ENCODE measurements around the gene C1orf167.

Gene C1orf167

GRCh38 chr1:11787804-11788436 is 25.9 kb downstream of the C1orf167 start:
- no peak for DNase-seq

GRCh38 chr1:11788549-11789053 is 26.6 kb downstream of the C1orf167 start:
- no peak for DNase-seq

- no peak for DNase-seq
Measured at GRCh38 chr1:11789126-11790067, 27.4 kb downstream of the C1orf167 start.

GRCh38 chr1:11790101-11790879 is 28.3 kb downstream of the C1orf167 start:
- no peak for DNase-seq

- no peak for DNase-seq
Measured at GRCh38 chr1:11790880-11791715, 29.1 kb downstream of the C1orf167 start.

GRCh38 chr1:11792106-11792505 is 30.1 kb downstream of the C1orf167 start:
- DNase-seq = no peak

GRCh38 chr1:11793819-11794218 is 31.8 kb downstream of the C1orf167 start:
- DNase-seq = no peak

GRCh38 chr1:11794446-11795237 is 32.6 kb downstream of the C1orf167 start:
- no peak for DNase-seq

- DNase-seq = no peak
Measured at GRCh38 chr1:11795238-11795890, 33.4 kb downstream of the C1orf167 start.

GRCh38 chr1:11796036-11796828 is 34.2 kb downstream of the C1orf167 start:
- no peak for DNase-seq

GRCh38 chr1:11797525-11798216 is 35.7 kb downstream of the C1orf167 start:
- DNase-seq = no peak

- DNase-seq = no peak
Measured at GRCh38 chr1:11799099-11799498, 37.1 kb downstream of the C1orf167 start.

- no peak for DNase-seq
Measured at GRCh38 chr1:11799896-11800295, 37.9 kb downstream of the C1orf167 start.

- no peak for DNase-seq
Measured at GRCh38 chr1:11800391-11800755, 38.4 kb downstream of the C1orf167 start.

GRCh38 chr1:11800756-11801433 is 38.9 kb downstream of the C1orf167 start:
- DNase-seq = no peak

- no peak for DNase-seq
Measured at GRCh38 chr1:11802616-11802972, 40.6 kb downstream of the C1orf167 start.

- DNase-seq = peak; percentile 83
Measured at GRCh38 chr1:11802973-11803885, 41.2 kb downstream of the C1orf167 start.
